GM10266 (cell line): ENCODE results near the gene HTRA3.

Experiments used
- DNase-seq: peaks from one replicate; pipeline ENCODE4 v3.0.0; 2012; ENCODE audit errors: extremely low spot score
- TF ChIP-seq, protein P1 (sequence below): IDR thresholded peaks from 2 replicates; pipeline ENCODE4 v1.5.1; 2012; ENCODE audit warnings: mild to moderate bottlenecking, low read depth; ENCODE audit not compliant: control insufficient read depth, insufficient read depth; ENCODE audit errors: missing control alignments

Gene HTRA3

DNA sequence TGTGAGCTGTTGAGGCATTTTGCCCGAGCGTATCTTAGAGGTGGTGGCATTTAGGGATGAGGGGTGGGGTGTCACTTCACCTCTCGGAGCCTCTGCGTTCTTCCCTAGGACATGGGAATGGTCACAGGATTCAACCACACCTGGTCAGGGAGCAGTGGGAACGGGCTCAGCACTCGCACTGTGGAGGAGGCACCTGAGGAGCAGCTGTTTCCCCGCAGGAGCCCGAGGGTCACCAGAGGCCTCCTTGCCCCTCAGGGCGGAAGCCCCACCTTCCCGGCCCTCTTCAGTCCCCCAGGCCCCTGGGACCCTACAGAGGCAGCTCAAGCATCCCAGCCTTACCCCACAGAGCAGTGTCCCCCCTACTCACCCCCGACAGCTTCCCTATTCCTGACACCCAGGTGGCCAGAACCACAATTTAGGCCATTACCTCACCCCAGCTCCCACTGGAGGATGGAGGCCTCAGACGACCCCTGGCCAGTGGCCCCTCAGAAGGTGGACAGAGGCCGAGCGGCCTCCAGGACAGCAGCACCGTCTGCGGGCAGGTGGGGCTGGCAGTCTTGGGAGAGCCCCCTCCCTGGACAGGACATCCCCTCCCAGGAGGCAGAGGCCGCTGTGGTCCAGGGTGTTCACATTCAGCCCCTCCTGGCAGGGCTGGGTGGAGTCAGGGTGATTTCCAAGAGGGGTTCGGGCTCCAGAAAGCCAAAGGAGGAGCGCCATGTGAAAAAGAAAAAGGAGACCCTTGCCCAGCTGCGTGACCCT, 4.2 kb upstream of the HTRA3 start:
- TF ChIP-seq, protein P1, sequence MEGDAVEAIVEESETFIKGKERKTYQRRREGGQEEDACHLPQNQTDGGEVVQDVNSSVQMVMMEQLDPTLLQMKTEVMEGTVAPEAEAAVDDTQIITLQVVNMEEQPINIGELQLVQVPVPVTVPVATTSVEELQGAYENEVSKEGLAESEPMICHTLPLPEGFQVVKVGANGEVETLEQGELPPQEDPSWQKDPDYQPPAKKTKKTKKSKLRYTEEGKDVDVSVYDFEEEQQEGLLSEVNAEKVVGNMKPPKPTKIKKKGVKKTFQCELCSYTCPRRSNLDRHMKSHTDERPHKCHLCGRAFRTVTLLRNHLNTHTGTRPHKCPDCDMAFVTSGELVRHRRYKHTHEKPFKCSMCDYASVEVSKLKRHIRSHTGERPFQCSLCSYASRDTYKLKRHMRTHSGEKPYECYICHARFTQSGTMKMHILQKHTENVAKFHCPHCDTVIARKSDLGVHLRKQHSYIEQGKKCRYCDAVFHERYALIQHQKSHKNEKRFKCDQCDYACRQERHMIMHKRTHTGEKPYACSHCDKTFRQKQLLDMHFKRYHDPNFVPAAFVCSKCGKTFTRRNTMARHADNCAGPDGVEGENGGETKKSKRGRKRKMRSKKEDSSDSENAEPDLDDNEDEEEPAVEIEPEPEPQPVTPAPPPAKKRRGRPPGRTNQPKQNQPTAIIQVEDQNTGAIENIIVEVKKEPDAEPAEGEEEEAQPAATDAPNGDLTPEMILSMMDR = no peak
- no peak for DNase-seq

DNA sequence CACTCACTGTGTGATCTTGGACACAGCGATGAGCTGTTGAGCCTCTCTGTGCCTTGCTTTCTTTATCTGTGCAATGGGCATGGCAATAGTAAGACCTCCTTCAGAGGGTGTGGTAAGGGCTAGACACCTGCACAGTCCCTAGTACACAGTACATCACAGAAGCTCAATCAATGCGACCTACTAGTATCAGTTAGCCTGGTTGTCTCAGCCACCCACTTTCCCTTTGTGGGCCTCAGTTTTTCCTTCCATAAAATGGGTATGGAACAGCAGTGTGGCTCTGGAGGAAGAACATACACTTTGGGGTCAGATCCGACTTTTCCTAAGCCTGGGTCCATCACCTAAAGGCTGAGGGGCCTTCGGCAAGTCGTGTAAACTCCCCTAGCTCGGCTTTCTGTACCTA, 3.5 kb upstream of the HTRA3 start:
- DNase-seq = no peak
- TF ChIP-seq, protein P1 = no peak

DNA sequence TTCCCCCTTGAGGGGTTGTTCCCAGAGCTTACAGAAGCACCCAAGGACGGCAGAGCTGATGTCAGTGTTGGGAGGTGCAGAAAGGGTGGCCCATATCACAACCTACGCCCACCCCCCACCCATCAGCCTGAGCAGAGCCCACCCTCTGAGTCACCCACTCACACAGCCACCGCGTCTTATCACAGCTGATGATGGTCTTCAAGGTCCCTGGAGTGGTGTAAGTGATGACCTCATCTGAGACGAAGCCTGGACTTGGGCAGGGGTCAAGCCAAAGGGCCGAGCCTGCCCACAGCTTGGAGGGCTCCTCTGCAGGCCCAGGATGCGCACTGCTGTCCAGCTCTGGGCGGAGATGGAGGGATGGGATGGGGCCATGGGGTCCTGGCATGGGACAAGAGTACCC, 3.0 kb upstream of the HTRA3 start:
- TF ChIP-seq, protein P1 = no peak
- DNase-seq = no peak

DNA sequence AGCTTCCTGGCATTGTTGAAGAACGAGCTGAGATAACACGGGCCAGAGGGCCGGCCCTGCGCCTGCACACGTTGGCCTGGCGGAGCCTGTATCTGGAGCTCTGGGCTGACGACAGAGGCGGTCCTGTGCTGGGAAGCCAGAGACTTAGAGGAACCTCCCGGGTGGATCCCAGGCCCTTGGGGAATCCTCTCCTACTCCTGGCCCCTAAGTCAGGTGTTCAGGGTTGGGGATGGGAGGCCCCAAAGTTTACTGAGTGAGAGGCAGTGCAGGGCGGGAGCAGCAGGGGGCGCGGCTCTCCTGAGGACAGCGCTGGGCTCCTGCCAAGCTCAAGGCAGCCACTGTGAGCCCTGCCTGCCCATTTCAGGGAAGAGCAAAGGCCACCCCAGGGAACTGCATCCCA, 2.5 kb upstream of the HTRA3 start:
- DNase-seq = peak; percentile 76
- TF ChIP-seq, protein P1 = peak; percentile 57

DNA sequence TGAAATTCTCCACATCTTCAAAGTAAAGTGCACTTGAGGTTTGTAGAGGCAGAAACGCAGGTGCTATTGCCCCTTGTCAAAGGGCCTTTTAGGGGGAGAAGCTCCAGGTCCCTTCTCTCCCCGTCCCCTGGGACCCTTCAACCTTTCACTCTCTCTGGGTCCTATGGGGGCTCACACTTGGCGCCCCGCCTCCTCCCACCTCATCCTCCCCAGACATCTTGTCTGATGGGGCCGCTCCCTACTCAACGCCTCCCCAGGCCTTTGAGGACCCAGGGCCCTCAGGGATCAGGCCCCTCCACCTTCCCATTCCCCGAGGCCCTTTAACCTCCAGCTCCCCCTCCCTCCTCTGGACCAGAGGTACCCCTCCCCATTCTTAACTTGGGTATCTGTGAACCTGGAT, 1.3 kb upstream of the HTRA3 start:
- DNase-seq = no peak
- TF ChIP-seq, protein P1 = no peak

DNA sequence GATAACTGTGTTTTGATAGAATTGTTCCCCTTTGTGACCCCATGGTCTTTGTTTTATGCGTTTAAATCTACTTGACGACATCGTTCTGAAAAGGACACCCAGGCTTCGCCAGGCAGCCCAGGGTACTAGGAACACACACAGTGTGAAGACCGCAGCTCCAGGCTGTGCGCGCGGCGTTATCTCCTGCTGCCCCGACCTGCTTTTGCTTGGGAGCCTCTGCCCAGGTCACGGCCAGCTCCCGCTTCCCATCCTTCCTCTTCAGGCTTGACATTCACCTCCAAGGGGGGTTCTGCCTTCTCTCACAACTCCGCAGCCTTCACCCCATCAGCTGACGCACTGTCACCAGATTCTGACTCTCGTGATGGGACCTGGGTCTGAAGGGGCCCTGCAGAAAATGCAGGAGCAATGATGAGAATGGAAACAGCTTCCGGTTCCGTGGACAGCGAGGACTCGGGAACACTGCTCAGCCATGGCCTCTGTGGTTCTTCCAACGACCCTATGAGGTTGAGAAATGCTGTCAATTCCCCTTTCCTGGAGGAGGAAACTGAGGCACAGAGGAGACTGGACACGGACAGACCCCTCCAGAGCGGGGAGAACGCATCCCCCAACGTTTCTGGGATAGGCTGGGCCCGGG, 536 bp upstream of the HTRA3 start:
- DNase-seq = no peak
- TF ChIP-seq, protein P1 = no peak

DNA sequence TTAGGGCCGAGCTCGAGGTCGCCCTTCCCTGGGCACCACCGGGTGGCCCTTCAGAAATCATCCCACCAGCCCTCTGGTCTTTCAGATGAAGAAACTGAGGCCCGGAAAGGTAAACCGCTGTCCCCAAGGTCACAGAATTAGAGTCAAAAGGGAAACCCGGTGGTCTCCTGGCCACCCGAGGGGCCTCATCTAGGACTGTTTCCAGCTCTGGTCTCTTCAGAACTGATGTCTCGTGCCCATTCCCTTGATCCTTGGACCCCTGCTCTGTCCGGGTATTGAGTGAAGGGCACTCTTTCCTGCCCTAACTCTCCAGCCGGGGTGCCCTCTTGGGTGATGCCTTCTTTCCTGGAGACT, 841 bp downstream of the HTRA3 start:
- DNase-seq = no peak
- TF ChIP-seq, protein P1 = no peak
